ENCODE measurements around the gene SYNRG.
A peak's percentile ranks its signal among the peaks of the same experiment; 100 is the strongest.

The SYNRG gene

DNA sequence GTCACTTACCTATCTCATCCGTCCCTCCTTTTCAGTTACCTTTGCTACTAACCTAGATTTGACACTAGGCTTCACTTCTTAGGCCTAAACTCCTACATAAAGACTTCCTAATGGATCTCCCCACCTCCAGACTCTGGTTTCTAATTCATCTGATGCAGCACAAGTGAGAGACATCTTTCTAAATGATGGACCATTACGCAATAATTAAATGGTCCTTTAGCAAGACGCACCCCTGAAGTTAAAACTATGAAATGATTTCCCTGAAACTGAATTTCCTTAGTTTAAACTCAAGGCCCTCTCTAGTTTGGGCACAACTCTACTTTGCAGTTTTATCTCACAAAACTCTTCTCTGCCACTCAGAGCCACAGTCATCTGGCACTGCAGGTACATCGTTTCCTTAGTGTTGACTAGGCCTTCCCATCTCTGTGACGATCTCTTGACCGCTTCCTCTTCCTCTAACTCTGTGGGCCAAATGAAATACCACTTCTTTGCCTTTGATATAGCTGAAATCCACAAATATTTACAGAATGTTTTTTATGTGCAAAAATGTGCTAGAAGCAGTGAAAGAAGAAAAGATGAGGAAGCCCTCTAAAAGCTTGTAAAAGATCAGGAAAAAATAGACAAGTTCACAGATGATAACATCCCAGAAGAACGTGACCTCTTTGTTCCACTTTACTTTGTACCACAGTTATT lies 3.3 kb downstream of the SYNRG start:
- DNase-seq (ENCODE audit: low read depth), result no peak

DNA sequence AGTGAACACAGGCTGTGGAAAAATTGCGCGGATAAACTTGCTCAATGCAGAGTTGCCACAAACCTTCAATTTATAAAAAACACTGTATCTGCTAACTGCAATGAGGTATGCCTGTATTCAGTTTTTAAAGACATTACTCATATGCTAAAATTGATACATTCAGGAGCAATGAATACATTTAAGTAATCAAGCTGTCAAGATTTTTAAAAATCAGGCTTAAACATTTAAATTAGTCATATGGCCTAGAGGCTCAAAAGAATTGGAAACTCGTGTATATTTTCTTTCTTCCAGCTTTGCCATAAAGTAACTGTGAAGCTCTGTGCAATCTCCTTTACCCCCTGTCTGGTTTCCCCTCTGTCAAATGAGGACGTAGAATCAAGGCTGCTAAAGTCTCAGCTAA lies 4.1 kb downstream of the SYNRG start:
- DNase-seq (ENCODE audit: low read depth), result peak; percentile 63

DNA sequence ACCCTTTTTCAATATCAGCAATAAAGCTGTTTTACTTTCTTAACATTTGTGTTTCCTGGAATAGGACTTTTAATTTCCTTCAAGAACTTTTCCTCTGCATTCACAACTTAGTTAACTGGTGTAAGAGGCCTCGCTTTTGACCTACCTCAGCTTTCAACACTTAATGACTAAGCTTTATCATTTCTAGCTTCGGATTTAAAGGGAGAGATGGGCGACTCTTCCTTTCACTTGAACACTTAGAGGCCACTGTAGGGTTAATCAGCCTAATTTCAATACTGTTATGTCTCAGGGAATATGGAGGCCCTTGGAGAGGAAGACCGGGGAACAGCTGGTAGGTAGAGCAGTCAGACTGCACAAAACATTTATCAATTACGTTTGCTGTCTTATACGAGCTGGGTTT lies 4.7 kb downstream of the SYNRG start:
- DNase-seq (ENCODE audit: low read depth), result no peak

DNA sequence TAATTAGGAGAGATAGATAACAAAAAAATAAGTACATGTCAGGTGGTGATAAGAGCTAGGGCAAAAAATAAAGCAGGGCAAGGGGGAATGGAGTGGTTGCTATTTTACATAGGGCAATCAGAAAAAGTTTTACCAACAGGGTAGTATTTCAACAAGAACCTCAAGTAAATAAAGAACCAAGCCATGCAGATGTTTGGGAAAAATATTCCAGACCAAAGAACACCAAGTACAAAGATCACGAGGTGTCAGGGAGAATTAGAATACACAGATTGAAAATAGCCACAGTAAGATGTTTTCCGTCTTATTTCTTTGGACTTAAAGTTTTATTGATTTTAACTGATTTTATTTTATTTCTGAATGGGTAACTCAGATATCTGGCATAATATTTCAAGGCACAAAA lies 11.1 kb downstream of the SYNRG start:
- DNase-seq (ENCODE audit: low read depth), result no peak

DNA sequence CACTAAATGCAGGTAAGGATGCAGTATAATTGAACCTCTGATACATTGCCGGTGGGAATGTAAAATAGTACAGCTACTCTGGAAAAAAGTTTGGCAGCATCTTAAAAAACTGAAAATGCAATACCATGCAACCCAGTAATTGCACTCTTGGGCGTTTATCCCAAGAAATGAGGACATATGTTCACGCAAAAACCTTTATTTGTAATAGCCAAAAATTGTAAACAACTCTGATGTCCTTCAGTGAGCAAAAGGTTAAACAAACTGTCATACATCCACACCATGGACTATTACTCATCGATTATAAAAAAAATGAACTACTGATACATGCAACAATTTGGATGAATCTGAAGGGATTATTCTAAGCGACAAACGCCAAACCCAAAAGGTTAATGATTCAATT lies 16.9 kb downstream of the SYNRG start:
- DNase-seq (ENCODE audit: low read depth), result peak; percentile 86

DNA sequence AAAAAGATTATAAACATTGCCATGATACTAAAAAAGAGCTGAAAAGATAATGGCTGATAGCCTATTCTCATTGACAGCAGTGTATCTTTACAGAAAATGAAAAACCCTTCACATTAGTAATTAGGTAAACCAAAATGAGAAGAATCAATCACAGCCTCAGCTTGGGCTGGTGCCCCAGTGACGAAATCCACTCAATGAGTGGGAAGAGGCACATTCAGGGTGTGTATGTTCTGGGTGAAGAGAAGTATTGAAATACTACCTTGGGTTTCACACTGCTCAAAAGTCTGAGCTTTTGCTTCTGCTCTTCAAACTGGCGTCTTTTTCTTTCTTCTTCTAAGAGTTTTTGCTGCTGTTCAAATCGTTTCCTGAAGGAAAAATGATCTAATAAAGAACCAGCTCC lies 24.2 kb downstream of the SYNRG start:
- DNase-seq (ENCODE audit: low read depth), result no peak

DNA sequence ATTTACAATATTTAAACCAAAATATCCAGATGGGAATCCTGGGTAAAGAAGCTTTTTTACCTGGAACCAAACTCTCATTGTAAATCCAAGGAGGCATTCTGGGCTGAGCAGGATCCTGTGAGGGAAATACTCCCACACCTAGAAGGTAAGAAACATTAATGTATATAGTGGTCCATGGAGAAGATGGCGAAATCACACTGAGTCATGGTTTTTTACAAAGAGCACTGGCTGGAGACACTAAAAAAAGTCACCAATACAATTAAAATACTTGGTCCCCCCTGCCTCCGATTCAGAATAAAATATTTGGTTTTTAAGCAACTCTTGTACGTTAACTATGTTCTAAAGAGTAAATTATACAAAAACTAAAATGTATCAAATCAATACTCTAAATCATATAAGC lies 32.9 kb downstream of the SYNRG start:
- no peak for DNase-seq (ENCODE audit: low read depth)

DNA sequence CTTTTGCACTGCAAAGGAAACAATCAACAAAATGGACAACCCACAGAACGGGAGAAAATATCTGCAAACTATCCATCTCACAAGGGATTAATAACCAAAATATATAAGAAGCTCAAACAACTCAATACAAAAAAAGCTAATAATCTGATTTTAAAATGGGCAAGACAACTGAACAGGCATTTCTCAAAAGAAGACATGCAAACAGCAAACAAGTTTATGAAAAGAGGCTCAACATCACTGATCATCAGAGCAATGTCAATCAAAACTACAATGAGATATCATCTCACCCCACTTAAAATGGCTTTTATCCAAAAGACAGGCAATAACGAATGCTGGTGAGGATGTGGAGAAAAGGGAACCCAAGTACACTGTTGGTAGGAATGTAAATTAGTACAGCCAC lies 34.8 kb downstream of the SYNRG start:
- no peak for DNase-seq (ENCODE audit: low read depth)

DNA sequence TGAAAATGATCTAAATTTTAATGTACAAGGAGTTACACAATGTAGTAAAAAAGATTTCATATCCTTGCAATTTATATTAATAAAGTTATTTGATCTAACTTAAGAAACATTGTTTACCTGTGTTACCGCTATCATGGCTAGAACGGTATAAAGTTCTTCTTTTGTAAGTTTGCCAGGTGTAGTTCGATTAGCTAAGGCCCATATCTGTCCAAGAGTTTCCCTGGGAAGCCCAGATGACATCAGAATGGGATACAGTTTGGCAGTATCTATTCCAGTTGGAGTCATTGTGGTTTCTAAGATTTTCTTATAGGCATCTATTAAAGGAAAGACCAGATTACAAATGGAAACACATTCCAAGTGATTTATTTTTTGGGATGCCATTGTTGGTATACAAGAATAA lies 37.5 kb downstream of the SYNRG start:
- no peak for DNase-seq (ENCODE audit: low read depth)

DNA sequence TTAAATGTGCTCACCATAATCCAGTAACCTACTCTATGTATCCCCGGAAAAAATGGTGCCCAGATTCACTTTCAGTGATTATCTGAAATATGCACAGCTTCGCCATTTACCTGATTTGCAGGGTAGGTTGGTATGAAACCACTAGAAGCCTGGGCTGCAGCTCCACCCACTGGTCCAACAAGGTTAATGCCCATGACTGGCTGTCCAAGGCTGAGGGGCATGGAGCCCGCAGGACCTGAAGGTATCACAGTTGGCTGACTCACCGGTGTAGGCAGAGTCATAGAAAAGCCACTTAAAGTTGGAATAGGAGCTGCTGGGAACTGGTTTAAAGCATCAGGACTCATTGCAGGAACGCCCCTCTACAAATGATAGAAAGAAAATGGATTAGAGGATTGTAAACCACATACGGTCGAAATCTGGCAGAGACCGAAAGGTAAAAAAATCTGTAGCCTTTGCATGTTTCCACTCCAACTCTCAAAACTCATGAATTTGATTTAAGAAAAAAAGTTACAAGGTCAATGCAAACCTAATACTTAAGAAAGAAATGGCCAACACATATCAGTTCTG lies 38.6 kb downstream of the SYNRG start:
- peak; percentile 15 for DNase-seq (ENCODE audit: low read depth)

DNA sequence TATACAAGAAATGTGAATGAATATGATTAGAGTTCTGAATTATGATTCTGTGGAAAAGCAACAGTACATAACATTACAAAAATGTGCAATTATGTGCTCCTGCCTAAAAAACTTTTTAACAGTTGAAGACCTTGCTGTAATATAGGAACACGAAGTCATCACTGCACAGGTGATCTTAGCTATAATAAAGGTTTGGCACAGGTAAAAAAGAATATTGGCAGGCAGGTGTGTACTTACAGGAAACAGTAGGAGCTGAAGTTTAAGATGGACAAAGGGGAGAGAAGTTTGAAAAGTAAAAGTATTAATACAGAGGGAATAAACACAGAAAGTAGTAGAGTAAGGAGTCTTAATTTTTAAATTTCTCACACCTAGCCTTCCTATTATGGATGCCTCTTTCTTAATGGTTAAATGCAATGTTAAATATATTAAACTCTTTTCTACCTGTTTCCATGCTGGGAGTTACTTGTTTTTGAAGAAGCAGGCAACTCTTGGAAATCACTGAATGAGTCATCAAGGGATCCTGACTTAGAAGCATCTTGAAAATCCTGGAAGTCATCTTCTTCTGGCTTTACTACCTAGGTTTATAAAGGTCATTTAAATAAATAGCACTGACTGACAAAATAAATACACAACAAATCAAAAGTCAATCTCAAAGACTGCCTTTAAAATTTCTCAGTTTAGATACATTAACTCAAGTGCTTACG lies 40.7 kb downstream of the SYNRG start:
- no peak for DNase-seq (ENCODE audit: low read depth)

DNA sequence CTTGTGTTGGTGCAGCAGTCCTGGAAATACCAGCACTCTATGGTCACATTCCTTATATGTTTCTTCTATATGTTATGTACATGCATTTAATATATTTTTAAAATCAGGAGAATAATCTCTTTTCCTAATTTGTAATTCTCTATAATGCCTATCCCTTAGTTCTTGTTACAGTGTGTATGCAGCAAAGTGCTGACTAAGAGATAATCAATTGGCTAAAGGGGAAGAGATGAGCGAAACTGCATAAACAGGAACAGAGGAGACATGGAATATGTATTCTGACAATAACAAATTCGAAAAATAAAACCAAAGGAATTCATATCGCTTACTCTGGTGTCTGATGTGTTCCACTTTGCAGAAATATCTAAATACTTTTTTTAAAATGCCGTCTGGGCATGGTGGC lies 41.7 kb downstream of the SYNRG start:
- no peak for DNase-seq (ENCODE audit: low read depth)

DNA sequence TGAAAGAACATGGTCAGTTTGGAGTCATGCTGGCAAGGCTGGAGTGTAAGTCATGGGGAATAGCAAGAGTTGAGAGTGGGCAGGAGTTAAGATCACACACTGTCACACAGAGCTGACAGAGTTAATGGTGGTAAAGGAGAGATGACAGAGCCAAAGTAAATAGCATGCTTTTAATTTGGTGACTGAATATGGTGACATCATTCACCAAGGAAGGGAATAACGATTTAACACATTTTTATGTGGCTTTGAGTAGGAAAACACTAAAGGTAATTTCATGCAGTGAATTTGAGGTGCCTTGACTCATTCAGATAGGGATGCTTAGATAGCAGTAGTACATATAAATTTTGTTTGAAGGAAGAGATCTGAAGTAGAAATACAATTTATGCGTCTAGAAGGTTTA lies 42.1 kb downstream of the SYNRG start:
- DNase-seq (ENCODE audit: low read depth), result no peak

DNA sequence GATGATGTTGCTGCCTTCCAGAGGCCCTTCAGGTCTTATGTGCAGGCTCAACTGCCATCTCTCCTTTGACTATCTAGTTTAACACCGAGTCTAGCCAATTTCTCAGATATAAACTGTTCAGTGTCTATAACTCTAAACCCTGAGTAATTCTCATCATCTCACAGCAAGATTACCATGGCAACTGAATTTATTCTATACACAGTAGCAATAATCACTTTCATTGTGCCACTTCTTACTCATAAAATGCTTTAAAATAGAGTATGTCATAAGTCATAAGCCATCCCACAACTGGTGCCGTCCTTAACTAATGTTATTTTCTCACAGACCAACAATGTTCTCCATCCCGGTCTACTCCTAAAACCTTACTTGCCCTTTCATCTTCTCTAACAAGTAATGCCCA lies 45.0 kb downstream of the SYNRG start:
- DNase-seq (ENCODE audit: low read depth), result no peak

DNA sequence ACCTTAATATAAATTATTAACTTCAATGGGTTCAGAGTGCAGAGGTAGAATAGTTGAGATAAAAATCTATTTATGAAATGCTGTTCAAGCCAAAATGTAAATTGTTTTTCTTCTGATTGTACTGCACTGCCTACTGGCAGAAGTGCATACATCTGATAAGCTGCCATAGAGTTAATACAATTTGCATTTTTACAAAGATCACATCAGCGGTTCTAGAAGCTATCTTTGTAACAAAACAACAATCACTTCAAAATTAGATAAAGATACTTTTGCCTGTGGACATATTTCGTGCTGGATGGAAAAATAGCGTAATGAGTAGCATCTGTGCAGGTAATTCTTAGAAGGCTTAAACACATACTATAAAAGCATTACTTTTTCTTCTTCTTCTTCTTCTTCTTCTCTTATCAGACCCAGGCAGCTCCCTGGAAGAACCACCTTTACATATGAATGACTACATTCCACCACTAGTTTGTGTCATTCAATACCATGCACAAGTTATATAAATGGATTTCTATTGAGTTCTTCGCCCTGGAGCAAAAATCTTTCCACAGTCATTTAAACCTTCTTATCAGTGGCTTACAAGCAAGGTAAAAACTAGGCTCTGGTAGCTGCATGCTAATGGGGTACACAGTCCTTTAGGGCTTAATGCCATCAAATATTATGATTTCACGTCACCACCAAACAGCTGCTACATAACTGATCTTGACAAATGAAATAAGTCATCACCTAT lies 47.0 kb downstream of the SYNRG start:
- DNase-seq (ENCODE audit: low read depth), result no peak

DNA sequence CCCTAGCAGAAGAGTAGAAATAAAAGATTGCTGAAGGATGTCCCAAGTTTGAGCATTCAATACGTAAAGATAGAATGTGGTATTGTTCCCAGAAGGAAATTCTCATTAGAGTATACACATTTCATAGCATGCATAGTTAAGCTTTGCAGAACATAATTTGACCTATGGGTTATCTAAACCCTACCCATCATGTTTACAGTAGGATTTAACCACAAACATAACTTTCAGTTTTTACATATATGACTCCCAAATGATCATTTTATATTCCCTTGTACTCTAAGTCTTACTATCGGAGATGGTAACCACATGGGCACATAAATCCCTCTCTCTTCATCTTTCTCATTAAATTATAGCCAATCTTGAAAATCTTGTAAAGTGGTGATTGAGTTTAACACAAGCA lies 50.9 kb downstream of the SYNRG start:
- no peak for DNase-seq (ENCODE audit: low read depth)

DNA sequence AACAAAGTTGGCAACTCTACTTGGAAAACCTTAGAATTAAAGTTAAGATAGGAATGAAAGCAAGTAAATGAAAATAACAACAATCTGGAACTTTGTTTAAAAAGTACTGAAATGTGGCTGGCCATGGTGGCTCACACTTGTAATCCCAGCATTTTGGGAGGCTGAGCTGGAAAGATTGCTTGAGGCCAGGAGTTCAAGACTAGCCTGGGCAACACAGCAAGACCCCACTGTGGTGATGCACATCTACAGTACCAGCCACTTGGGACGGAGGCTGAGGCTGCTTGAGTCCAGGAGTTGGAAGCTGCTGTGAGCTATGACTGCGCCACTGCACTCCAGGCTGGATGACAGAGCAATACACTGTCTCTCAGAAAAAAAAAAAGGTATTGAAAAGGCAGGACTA lies 51.7 kb downstream of the SYNRG start:
- DNase-seq (ENCODE audit: low read depth), result no peak

DNA sequence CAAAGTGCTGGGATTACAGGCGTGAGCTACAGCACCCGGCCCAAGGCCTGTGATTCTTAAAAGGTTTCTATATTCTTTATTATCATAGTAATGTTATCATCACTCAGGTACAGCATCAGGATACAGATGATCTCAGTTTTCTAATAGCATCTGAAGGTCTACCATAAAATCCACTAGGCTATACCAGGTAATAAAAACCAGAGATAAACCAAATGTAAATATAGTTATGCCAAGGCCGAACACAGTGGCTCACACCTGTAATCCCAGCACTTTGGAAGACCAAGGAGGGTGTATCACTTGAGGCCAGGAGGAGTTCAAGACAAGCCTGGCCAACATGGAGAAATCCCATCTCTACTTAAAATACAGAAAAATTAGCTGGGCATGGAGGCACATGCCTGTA lies 53.8 kb downstream of the SYNRG start:
- no peak for DNase-seq (ENCODE audit: low read depth)

DNA sequence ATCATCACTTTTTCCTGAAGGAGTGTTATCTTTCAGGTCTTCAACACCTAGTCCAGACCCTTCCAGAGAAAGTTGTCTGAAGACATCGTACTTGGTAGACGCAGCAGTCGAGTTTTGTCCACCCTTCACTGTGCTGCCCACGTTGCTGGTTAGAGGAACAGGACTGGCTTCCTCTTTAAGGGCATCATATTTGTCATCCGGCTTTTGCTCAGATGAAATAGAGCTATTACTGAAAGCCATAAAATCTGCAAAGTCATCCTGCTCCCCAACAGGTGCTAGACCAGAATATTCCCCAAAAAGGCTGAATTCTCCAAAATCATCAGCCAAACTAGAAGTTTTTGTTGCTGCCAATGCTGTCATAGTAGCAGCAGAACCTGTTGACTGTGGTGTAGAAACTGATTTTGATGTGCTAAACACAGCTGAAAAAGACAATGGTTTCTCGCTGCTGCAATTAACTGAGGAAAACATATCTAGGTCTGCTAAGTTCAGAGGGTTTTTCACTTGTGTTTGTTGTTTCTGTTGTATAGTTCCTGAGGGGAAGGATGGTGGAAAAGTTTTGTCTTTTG lies 55.7 kb downstream of the SYNRG start:
- DNase-seq (ENCODE audit: low read depth), result no peak

DNA sequence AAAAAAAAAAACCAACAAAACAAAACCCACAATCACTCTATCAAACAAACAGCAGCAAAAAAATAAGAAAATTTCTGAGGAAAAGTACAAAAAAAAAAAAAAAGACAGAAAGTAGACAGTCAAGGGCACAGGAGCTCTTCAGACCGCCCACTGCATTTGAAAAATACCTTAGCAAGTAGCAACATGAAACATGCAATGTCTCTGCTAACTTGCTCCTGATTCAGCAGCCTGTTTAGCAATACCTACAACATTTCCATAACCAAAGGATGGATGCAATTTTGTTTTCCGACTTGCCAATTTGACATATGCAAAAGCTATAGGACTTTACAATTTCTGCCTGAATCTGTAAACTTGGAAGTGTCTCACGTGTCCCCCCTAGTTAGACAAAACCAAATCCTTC lies 57.4 kb downstream of the SYNRG start:
- no peak for DNase-seq (ENCODE audit: low read depth)

DNA sequence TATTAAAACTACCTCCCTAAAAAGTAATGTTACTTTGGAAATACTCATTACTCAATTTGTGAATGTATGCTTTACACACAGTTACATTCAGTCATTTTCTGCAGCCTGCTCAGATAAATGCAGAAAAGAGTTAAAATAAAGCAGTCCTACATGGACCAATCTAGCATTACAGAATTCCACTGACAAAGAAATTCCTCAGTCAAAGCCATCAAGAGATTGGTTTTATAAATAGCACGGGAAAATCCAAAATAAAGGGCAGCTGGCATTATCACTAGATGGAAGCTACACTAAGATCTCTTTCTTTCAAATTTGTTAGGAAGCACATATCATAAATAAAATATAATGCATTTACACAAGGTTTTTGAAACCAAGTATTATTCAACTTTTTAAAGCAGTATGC lies 61.2 kb downstream of the SYNRG start:
- no peak for DNase-seq (ENCODE audit: low read depth)

DNA sequence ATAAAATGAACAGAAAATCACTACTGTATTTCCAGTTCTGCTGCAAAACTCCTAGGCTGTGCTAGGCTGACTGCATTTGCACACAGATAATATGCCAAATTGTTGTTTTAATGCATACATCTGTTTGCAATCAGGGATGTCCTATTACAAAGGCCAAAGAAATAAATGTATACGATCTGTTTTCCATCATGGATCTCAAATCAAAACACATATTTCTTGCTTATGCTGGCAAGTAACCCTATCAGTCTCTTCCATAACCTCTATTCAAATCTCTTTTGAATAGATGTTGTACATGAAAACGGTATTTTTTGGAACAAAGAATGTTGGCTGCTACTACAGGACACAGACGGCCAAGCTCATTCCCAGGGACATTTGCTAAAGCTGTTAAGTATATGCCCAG lies 62.9 kb downstream of the SYNRG start:
- DNase-seq (ENCODE audit: low read depth), result peak; percentile 42

DNA sequence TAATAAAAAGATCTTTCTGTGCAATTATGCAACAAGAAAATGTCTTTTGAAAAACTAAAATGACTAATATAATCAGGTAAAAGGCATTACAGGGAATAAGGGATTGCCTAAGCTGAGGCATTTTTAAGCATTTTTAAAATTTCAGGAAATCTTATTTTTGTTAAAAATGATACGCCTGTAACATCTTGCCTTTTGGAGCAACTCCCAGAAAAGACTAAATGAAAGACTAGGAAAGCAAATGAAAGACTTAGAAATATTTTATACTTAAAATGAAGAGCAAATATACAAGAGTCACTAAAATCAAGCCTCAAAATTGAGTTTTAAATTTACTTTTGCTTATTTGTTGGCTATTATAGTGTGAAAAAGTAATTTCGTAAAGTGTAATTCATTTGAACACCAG lies 63.7 kb downstream of the SYNRG start:
- no peak for DNase-seq (ENCODE audit: low read depth)

Measured in fibroblast of gingiva (primary cell).